Measurements from ENCODE around the gene MAP3K3.

MAP3K3 gene

DNA sequence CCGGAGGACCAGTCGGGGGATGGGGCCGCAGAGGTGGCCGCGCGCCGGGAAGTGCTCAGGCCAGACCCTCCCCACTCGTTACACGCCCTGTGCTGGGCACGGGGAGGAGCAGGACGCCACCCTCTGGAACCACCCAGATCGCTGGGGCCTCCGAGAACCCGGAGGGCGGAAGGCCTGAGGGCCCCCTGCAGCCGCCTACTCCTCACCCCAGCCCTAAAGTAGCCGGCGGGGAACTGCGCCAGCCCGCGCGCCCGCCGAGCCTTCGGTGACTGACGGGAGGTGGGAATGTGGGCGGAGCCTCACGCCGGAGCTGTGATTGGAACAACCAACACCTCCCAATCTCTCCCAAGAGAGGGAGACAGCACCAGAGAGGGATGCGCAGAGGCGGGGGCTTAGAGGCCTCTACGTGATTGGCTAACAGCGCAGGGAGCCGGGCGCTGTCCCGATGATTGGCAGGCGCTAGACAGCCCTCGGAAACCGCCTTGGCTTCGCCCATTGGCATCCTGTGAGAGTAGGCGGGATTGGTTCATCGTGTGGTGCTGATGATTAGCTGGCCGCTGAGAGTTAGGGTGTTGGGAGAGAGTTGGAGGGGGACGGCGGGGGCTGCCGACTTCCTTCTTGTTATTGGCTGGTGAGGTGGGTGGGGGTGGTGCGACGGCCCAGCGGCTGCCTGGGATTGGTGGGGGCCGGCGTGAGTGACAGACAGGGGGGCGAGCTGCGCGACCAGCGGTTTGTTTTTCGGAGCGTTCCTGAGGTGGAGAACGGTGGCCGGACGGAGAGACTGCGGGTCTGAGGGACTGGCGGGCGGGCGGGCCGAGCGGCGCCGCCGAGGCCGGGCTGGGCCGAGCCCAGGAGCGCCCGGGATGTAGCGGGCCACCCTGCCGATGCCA lies at the start of gene MAP3K3:
TSS of gene MAP3K3 (plus strand) at position 734 of the 890 bp plus-strand sequence. CDS start 343 bp downstream, outside the sequence.
- DNase-seq (ENCODE audit: low spot score): peak; percentile 99

DNA sequence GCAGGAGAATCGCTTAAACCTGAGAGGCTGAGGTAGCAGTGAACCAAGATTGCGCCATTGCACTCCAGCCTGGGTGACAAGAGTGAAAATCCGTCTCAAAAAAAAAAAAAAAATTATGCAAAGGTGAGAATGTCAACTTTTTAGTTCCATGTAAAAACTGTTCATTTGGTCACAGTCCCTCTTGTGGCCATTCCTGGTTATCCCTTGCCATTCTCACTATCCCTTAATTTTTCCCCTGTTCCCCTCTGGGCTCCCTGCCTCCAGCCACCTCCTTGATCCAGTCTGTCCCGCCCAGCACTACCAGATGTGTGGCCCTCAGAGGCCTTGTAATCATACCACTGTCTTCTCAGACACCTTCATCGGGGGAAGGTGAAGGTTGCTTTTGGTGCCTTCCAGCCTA lies 48.6 kb upstream of the MAP3K3 start:
- DNase-seq (ENCODE audit: low spot score): peak; percentile 22

DNA sequence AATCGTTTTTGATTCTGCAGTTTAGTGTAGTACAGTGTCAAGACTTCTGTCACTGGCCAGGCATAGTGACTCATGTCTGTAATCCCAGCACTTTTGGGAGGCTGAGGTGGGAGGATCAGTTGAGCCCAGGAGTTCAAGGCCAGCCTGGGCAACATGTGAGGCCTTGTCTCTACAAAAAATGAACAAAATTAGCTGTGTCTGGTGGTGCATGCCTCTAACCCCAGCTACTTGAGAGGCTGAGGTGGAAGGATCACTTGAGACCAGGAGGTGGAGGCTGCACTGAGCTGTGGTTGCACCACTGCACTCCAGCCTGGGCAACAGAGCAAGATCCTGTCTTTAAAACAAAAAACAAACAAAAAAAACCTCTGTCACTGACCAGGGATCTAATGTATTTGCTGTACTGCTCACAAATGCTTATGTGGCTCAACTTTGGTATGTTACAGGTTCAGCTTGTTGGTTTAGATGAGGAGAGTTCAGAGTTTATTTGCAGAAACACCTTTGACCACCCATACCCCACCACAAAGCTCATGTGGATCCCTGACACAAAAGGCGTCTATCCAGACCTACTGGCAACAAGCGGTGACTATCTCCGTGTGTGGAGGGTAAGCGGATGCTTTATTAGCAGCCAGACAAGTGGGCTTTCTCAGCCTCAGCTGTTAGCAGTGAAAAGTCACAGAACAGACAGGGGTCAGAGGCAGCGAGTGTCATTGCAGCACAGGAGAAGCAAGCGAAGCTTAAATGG lies 44.0 kb upstream of the MAP3K3 start:
- no peak for DNase-seq (ENCODE audit: low spot score)

DNA sequence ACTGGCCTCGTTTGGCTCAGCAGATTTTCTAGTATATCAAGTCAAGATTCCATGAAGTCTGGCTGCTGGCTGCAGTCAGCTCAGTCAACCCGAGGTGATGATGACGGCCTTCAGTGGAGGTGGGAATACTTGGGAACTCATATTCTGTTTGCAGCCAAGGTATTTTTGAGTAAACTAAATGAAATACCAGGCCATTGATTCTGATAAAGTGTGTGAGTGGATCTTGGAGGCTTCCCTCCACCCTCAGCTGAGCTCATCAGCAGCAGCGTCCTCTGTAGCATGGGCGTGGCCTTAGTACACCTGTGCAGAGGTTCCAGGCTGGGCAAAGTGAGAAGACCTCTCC lies 43.5 kb upstream of the MAP3K3 start:
- no peak for DNase-seq (ENCODE audit: low spot score)

DNA sequence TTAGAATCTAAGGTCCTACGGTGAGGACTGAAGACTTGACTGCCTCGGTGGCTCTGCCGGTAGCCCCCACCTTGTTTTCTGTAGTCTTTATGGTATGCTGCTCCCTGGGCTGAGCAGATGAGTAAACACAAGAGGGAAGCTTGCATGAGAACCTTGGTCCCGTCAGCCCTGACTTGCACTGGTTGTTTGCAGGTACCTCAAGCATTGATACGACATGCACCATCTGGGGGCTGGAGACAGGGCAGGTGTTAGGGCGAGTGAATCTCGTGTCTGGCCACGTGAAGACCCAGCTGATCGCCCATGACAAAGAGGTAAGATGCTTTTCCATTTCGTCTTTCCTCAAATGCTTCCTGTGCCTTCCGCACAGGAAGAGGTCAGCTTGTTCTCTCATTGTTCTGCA lies 42.6 kb upstream of the MAP3K3 start:
- no peak for DNase-seq (ENCODE audit: low spot score)

DNA sequence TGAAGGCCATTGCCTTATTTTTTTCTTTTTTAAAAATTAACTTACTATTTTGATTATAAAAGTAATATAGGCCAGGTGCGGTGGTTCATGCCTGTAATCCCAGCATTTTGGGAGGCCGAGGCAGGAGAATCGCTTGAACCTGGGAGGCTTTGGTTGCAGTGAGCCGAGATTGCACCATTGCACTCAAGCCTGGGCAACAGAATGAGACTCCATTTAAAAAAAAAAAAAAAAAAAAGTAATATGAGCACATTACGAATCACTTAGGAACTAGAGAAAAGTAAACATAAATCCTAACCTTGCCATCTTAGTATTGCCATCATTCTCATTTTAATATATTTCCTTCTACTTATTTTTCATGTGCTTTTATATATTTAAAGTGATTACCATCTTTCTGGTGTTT lies 34.4 kb upstream of the MAP3K3 start:
- DNase-seq (ENCODE audit: low spot score): no peak

DNA sequence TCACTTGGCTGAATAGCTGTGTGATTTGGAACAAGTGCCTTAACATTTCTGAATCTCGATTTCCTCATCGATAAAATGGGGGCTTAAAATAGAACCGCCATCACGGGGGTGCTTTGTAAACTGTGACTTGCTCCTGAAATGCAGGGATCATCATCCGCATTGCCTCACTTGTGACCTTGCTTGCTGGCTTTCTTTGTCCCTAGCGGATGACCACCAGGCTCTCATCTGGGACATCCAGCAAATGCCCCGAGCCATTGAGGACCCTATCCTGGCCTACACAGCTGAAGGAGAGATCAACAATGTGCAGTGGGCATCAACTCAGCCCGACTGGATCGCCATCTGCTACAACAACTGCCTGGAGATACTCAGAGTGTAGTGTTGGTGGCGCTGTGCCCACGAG lies 33.4 kb upstream of the MAP3K3 start:
- DNase-seq (ENCODE audit: low spot score): no peak

DNA sequence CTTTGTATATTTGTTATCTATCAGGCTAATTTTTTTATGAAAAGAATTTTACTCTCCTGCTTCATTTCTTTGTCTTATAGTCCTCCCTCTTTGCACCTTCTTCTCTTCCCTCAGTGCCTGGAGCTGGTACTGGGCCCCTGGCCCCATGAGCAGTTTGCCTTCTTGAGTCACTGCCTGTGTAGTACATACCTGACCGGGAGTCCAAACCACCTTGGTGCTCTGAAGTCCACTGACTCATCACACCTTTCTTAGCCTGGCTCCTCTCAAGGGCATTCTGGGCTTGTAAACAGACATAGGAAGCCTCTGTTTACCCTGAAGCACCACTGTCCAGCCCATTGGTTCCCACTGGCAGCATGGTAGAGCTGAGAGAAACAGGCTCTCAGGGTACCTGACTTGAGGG lies 32.6 kb upstream of the MAP3K3 start:
- no peak for DNase-seq (ENCODE audit: low spot score)

DNA sequence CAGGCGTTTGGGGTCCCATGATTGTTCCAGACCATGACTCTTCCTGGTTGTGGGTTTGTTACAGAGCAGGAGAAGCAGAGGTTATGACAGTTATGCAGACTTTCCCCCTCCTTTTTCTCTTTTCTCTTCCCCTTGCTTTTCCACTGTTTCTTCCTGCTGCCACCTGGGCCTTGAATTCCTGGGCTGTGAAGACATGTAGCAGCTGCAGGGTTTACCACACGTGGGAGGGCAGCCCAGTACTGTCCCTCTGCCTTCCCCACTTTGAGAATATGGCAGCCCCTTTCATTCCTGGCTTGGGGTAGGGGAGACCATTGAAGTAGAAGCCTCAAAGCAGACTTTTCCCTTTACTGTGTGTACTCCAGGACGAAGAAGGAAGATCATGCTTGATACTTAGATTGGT lies 29.4 kb upstream of the MAP3K3 start:
- DNase-seq (ENCODE audit: low spot score): no peak

DNA sequence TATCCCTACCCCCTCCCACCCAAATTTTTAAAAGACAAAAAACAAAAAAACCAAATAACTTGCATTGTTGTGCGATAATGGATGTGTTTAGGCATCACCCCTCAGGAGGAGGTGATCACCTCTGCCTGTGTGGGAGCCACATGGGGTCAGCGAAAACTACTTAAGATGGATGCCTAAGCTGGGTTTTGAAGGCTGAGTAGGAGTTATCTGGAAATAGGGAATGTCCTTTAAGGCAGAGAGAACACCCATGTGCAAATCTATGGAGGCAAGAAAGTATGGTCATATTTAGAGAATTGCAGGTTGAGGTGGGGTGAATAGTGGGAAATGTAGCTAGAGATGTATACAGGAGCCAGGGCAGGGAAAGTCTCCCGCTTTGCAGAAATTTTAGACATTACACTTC lies 27.1 kb upstream of the MAP3K3 start:
- no peak for DNase-seq (ENCODE audit: low spot score)

DNA sequence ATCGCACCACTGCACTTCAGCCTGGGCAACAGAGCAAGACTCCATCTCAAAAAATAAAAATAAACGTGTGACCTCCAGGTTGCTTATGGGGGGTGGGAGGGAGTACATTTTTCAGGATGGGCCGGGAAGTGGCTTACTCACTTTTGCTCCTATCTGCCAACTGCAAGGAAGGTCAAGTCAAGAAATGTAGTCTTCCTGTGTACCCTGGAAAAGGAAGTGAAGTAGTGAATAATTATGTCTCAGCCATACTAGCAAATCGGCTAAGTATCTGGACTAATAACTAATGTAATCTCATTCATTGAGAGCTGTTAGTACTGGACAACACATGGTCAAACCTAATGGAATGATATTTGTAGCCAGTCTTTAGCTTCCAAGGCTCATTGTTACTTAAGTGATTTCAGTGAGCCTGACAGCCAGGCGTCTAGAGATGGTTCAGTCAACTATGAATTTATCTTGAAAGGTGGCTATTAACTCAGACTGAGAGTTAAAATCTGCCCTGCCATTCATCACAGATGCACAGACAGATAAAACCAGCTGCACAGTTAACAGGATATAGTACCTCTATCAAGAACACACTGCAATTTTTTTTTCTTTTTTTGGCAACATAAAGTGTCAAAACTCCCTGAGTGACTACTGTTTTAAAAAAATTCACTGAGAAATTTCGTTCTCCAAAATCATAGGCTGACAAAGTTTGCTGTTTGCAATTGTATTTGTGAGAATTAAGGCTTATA lies 25.2 kb upstream of the MAP3K3 start:
- no peak for DNase-seq (ENCODE audit: low spot score)

DNA sequence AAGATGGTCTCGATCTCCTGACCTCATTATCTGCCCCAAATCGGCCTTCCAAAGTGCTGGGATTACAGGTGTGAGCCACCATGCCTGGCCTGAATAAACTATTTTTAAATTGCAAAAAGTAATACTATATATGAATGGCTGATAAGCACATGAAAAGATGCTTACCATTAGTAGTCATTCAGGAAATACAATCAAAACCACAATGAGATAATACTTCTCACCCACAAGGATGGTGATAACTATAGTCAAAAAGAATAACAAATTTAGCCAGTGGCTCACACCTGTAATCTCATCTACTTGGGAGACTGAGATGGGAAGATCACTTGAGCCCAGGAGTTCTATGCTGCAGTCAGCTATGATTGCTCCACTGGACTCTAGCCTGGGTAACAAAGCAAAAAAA lies 23.9 kb upstream of the MAP3K3 start:
- no peak for DNase-seq (ENCODE audit: low spot score)

DNA sequence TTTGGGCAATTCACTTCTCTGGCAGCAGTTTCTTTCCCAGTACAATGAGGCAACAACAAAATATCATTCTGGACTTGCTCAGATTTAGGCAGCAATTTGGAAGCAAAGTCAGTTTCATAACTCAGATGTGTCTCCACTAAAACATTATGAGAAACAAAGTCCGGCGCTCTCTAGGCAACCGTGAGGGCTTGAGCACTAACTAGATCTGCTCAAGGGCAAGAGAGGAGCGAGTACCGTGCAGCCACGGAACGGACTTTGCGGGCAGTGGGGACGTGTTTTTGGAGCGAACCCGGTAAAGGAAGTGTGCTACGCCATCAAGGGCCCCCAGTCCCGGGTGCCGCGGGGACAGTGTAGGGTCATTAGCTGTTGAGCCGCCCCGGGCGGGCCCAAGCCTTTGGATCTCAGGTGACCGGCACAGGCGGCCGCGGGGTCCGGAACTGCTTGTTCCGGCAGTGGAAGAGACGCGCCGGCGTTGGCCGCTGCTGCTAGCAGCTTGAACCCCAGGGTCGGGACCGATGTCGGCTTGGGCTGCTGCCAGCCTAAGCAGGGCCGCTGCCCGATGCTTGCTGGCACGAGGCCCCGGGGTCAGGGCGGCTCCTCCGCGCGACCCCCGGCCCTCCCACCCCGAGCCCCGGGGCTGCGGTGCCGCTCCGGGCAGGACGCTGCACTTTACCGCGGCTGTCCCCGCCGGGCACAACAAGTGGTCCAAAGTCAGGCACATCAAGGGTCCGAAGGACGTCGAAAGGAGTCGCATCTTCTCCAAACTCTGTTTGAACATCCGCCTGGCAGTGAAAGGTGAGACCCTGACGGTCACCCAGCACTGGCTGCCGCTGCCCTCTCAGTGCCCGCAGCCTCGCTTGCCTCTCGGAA lies 21.4 kb upstream of the MAP3K3 start, which contains the start of gene TACO1:
TSS of gene TACO1 (plus strand) at position 327 of the 870 bp plus-strand sequence. CDS start at position 516, 189 bp downstream.
- peak; percentile 92 for DNase-seq (ENCODE audit: low spot score)

DNA sequence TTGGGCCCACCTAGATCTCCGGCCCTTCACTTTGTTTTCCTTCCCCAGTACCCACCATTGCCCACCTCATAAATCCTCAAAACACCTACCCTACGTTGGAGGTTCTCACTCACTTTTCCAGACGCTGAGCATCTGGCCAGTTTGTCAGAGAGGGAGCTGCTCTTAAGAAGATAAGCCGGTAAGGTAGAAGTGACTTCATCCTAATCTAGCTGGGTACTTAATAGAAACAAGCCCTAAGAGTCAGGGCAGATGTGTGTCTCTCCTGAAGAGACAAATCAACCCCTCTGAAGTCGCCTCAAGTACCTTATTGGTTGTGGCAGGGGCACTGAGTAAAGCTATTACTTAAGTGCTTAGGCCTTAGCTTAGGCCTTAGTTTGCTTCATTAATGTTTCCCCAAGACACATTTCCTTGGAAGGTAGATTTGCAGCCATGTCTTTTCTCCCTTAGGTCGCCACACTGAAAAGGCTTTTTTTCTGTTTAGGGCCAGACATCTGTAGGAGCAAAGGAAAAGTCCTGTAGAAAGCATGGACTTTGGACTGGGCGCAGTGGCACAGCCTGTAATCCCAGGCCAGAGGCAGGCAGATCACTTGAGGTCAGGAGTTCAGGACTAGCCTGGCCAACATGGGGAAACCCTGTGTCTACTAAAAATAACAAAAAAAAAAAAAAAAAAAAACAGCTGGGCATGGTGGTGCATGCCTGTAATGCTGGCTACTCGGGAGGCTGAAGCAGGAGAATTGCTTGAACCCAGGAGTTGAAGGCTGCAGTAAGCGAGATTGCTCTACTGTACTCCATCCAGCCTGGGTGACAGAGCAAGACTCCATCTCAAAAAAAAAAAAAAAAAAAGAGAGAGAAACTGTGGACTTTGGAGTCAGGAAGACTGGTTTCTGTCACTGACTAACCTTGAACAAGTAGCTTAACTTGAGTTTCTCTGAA lies 20.5 kb upstream of the MAP3K3 start:
- no peak for DNase-seq (ENCODE audit: low spot score)

DNA sequence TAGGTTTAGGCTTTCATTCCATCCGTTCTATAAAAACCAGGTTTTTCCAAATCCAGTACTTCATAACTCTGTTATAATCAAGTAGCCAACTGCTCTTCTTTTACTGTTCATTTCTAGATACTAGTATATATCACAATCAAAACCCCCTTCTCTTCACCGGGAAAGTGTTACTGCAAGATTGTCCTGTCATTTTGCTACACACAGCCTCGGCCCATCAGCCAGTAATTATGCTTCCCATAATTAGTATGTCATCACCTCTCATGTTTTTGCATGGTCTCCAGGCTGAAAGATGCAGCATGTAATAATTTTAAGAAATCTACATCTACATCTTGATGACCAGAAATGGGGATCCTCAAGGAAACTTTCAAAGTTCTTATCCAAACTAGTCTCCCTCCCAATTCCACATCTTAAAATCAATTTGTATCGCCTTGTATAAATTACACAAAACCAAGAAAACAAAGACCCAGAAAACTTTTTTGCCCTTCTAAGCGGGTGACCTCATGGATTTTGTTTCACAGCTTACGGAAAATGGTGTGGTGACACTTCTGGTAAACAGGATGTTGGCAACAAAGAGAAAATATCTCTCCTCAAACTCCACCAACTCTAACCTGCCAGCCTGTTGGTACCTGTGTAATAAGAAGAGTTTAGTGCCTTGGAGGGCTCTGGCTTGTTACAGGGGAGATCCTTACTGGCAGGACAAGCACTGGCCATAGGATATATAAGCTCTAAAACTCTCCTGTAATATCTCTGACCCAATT lies 12.2 kb upstream of the MAP3K3 start:
- no peak for DNase-seq (ENCODE audit: low spot score)

DNA sequence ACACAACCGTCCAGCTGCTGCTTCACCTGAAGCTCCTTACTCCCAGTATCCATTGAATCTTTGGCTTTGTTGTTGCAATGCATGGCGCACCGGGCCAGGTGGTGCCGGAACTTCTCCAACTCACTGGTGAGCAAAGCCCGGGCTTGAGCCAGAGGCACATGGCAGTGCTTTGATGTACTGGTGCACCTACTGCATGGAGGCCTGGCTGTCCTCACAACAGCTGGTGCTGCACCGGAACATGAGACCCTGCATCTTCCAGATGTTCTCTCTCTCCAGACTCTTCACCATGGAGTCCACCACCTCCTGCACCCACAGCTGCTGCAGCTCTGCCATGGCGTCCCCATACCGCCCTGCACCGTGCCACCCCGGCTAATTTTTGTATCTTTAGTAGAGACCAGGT lies 11.4 kb upstream of the MAP3K3 start:
- DNase-seq (ENCODE audit: low spot score): no peak

DNA sequence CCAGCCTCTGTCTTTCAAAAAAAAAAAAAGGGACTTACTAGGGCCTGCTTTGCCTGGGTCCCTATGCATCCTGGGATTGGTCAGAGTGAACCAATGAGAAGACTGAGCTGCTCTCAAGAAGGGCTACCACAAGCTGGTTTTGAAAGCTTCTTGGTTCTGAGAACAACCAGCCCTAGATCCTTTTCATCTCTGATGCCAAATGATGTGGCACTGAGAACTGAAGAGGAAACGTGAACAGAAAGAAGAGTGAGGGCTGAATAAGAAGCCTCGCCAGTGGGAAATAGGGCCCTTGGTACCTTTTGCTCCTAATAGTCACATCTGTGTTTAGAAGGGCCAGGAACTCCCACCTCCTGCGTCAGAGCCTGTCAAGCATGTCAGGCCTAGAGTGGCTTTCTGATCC lies 10.9 kb upstream of the MAP3K3 start:
- DNase-seq (ENCODE audit: low spot score): no peak

DNA sequence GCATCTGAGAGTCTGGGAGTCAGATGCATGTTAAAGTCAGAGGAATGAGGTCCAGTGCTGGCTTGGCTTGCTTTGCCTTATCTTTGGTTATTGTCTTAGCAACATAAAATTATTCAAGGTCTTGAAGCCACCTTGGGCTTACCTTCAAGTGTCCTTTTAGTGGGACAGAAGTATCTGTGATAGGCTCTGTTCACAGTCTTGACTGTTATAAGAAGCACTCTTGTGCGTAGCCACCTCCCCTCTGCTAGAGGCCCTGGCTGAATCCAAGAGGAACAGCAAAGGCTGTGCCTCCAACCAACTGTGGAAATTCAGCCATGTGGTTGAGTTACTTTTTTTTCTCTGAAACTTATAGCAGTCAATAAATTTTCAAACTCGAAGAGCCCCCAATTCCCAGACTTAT lies 8.6 kb upstream of the MAP3K3 start:
- DNase-seq (ENCODE audit: low spot score): no peak

DNA sequence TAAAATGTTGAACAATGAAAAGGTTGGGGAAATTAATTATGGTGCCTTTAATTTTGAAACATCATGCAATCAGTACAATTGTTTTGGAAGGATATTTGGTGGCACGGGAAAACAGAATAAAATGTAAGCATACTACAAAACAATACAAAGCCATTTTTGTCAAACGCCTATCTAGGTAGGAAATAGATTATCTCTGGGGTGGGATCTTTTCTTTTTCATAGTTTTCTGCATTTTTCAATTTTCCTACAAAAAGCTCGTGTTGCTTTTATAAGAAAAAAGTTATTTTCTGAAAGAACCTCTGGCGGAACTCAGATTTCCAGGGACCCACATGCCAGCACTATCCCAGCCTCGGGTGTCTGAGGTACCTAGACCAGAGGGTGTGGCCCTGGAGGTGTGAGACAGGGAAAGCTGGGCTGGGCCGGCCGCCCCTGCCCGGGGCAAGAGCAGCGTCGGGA lies 961 bp upstream of the MAP3K3 start:
- DNase-seq (ENCODE audit: low spot score): no peak

Measured in GM03348 (cell line).